ENCODE measurements around the gene NAPG. TPM values are rescaled to one million over a fixed set of nuclear protein-coding genes. Genes with fewer than 3 reads are reported as not detected.
"Not testable (repeated sequence)": the region's sequence is repeated elsewhere in the genome, so short reads cannot be mapped to it uniquely, and the experiment has no call there.

Gene NAPG
- total and polyA plus RNA-seq, 7 donors = 15.0 to 43.5 (median 33.7) TPM

GRCh38 chr18:10585260-10585659 lies 59.4 kb downstream of the NAPG start:
- no peak for DNase-seq
- H3K4me1 ChIP-seq = no peaks in the 10 kb centered on the region
- intact Hi-C loops (cut with DNase I) = no loop called here
- no peaks in the 10 kb centered on the region for H3K27me3 ChIP-seq
- WGBS, 2 donors = 81 to 83% methylated on average over 1 of the region's 1 CpG
- TF ChIP-seq POLR2A (IDR thresholded peaks at IDR 0.05) (no peak), EP300 (IDR thresholded peaks at IDR 0.05) (no peak), POLR2AphosphoS5 (IDR thresholded peaks at IDR 0.05) (no peak)
- TF ChIP-seq, protein P1, sequence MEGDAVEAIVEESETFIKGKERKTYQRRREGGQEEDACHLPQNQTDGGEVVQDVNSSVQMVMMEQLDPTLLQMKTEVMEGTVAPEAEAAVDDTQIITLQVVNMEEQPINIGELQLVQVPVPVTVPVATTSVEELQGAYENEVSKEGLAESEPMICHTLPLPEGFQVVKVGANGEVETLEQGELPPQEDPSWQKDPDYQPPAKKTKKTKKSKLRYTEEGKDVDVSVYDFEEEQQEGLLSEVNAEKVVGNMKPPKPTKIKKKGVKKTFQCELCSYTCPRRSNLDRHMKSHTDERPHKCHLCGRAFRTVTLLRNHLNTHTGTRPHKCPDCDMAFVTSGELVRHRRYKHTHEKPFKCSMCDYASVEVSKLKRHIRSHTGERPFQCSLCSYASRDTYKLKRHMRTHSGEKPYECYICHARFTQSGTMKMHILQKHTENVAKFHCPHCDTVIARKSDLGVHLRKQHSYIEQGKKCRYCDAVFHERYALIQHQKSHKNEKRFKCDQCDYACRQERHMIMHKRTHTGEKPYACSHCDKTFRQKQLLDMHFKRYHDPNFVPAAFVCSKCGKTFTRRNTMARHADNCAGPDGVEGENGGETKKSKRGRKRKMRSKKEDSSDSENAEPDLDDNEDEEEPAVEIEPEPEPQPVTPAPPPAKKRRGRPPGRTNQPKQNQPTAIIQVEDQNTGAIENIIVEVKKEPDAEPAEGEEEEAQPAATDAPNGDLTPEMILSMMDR (IDR thresholded peaks at IDR 0.05) = no peak
- H3K9me3 ChIP-seq = no peaks in the 10 kb centered on the region
- H3K27ac ChIP-seq = no peak overlapping the region
- H3K4me3 ChIP-seq = no peak overlapping the region
- H3K36me3 ChIP-seq = no peaks in the 10 kb centered on the region

- 93 to 94% methylated on average over 30 of the region's 30 CpGs for WGBS, 2 donors
Observed at GRCh38 chr18:10588975-10589374, 63.1 kb downstream of the NAPG start.

DNA sequence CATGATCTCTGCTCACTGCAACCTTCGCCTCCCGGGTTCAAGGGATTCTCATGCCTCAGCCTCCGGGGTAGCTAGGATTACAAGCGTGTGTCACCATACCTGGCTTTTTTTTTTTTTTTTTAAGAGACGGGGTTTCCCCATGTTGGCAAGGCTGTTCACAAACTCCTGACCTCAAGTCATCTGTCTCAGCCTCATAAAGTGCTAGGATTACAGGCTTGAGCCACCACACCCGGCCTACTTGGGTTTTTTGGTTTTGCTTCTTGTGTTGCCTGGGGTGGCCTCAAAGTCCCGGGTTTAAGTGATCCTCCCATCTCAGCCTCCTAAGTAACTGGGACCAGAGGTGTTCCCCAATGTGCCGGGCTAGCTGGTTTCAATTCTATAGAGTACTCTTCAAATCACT lies 64.6 kb downstream of the NAPG start:
- intact Hi-C loops (cut with DNase I) = no loop called here
- Histone ChIP-seq H3K9me3 (no peaks in the 10 kb centered on the region), H3K27me3 (no peaks in the 10 kb centered on the region), H3K36me3 (no peaks in the 10 kb centered on the region), H3K27ac (no peak overlapping the region), H3K4me1 (no peaks in the 10 kb centered on the region), H3K4me3 (no peak overlapping the region)
- TF ChIP-seq POLR2A (IDR thresholded peaks at IDR 0.05) (no peak), POLR2AphosphoS5 (IDR thresholded peaks at IDR 0.05) (no peak), EP300 (IDR thresholded peaks at IDR 0.05) (no peak)
- TF ChIP-seq, protein P1 (IDR thresholded peaks at IDR 0.05) = no peak
- WGBS, 2 donors = 82 to 88% methylated on average over 8 of the region's 8 CpGs
- no peak for DNase-seq

More at GRCh38 chr18:10588975-10589374, 63.1 kb downstream of the NAPG start:
- TF ChIP-seq POLR2AphosphoS5 (IDR thresholded peaks at IDR 0.05) (no peak), EP300 (IDR thresholded peaks at IDR 0.05) (no peak), POLR2A (IDR thresholded peaks at IDR 0.05) (no peak)
- TF ChIP-seq, protein P1 (IDR thresholded peaks at IDR 0.05) = no peak
- Histone ChIP-seq H3K36me3 (no peaks in the 10 kb centered on the region), H3K4me3 (no peak overlapping the region), H3K27ac (no peak overlapping the region), H3K4me1 (no peaks in the 10 kb centered on the region), H3K9me3 (no peaks in the 10 kb centered on the region), H3K27me3 (no peaks in the 10 kb centered on the region)
- DNase-seq = no peak
- intact Hi-C loops (cut with DNase I) = no loop called here

DNA sequence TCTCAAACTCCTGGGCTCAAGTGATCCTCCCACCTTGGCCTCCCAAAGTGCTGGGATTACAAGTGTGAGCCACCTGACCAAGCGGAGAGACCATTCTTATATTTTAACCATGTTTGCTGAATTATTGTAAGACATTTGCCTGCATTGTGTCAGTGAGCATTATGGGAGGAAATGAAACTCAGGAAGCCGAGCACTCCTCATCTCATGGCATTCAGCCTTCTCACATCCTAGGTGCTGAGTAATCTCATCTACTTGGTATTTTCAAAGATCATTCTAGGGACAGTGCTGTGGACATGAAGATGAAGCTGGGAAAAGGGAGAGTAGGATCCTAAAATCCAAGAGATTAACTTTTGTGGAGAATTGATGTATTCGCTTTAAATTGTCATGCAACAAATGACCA lies 66.1 kb downstream of the NAPG start:
- Histone ChIP-seq H3K27me3 (no peaks in the 10 kb centered on the region), H3K4me1 (no peaks in the 10 kb centered on the region), H3K4me3 (no peak overlapping the region), H3K36me3 (no peaks in the 10 kb centered on the region), H3K27ac (no peak overlapping the region), H3K9me3 (no peaks in the 10 kb centered on the region)
- TF ChIP-seq, protein P1 (IDR thresholded peaks at IDR 0.05) = no peak
- no peak for TF ChIP-seq POLR2A (IDR thresholded peaks at IDR 0.05)
- no peak for TF ChIP-seq POLR2AphosphoS5 (IDR thresholded peaks at IDR 0.05)
- TF ChIP-seq EP300 (IDR thresholded peaks at IDR 0.05) = no peak
- 78 to 92% methylated on average over 3 of the region's 3 CpGs for WGBS, 2 donors
- intact Hi-C loops (cut with DNase I) = no loop called here
- no peak for DNase-seq

DNA sequence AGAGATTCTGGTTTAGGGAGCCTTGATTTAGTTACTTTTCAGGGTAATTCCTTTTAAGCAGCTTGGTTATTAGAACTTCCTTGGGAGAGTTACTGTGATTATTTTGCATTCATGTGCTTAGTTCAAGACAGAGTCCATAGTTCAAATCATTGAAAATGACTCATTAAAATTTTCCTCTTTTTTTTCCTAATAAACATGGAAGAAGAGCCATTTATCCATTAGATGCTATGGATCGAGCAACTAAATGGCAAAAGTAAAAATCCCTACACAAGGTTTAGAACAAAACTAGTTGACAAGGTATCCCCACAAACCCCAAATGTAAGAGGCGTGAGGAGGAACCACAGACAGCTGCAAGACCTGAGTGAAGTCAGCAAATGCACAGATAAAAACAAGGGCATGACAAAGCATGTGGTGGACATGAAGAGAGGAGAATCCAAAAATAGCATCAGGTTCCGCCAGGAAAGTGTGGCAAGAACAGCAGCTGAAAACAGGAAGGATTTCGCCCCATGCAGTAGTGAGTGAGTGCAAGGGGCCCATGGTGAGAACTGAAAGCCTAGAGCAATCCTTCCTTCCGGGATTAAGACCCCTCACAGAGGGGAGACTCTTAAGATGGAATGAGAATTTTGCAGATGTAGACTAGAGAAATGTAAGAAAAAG lies 67.7 kb downstream of the NAPG start:
- intact Hi-C loops (cut with DNase I); H3K4me1 ChIP-seq; H3K9me3 ChIP-seq; H3K4me3 ChIP-seq; H3K27me3 ChIP-seq; DNase-seq; H3K27ac ChIP-seq; H3K36me3 ChIP-seq: not testable (repeated sequence)
- 60 to 81% methylated on average over 5 of the region's 5 CpGs for WGBS, 2 donors

GRCh38 chr18:10595917-10596316 lies 70.1 kb downstream of the NAPG start:
- H3K4me1 ChIP-seq; H3K4me3 ChIP-seq; intact Hi-C loops (cut with DNase I); H3K9me3 ChIP-seq; H3K27ac ChIP-seq; H3K36me3 ChIP-seq; DNase-seq; H3K27me3 ChIP-seq: not testable (repeated sequence)
- WGBS, 2 donors = 83 to 94% methylated on average over 4 of the region's 4 CpGs

- DNase-seq; H3K4me1 ChIP-seq; H3K27ac ChIP-seq; H3K27me3 ChIP-seq; H3K36me3 ChIP-seq; H3K4me3 ChIP-seq; intact Hi-C loops (cut with DNase I); H3K9me3 ChIP-seq: not testable (repeated sequence)
- WGBS, 2 donors = 56 to 88% methylated on average over 4 of the region's 4 CpGs
Observed at GRCh38 chr18:10597695-10598094, 71.9 kb downstream of the NAPG start.

DNA sequence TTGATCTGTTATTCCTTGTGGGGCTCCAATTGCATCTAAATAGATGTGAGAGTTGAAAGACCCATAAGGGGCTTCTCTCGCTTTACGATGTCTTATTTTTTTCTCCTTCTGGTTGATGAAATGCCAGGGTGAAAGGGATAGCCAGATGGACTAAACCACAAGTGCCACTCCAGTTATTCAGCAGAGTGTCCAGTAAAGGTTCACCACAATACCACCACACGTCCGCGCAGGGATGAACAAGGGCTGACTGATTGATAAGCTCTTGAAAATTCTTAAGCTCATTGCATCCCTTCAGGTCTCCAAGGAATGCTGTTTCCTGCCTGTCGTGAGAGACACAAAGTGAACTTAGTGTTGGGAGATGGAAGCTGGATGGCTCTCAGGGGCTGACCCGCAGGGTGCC lies 74.9 kb downstream of the NAPG start:
- WGBS, 2 donors = 83 to 84% methylated on average over 7 of the region's 7 CpGs
- H3K4me3 ChIP-seq; H3K9me3 ChIP-seq; H3K27me3 ChIP-seq; H3K4me1 ChIP-seq; DNase-seq; intact Hi-C loops (cut with DNase I); H3K27ac ChIP-seq; H3K36me3 ChIP-seq: not testable (repeated sequence)
